DND-41 (cell line): ENCODE results near the gene MYH16.

Experiments
- EZH2 ChIP-seq: IDR thresholded peaks from 3 replicates; pipeline ENCODE4 v1.6.1; 2012; ENCODE audit warnings: borderline replicate concordance, low read depth, mild to moderate bottlenecking, moderate library complexity, low read length, inconsistent platforms; ENCODE audit not compliant: severe bottlenecking
- TF ChIP-seq, protein P1 (sequence below): IDR thresholded peaks from 2 replicates; pipeline ENCODE4 v1.5.1; 2012; ENCODE audit warnings: borderline replicate concordance, low read length, moderate library complexity, mild to moderate bottlenecking; ENCODE audit not compliant: poor library complexity, severe bottlenecking; ENCODE audit errors: extremely low read depth

DNA sequence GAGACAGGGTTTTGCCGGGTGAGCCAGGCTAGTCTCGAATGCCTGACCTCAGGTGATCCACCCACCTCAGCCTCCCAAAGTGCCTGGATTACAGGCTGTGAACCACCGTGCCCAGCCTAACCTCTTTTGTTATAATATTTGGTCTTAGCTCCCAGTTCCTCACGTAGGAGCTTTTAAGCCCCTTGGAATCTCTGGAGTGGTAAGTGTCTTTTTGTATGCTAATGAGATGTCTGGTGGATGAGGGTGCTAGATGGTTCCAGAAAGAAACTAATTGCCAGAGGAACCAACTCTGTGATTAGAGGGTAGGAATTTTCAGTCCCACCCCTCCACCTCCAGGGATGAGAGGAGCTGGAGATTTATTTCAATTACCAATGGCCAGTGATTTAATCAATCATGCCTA lies 47.7 kb downstream of the MYH16 start:
- TF ChIP-seq, protein P1, sequence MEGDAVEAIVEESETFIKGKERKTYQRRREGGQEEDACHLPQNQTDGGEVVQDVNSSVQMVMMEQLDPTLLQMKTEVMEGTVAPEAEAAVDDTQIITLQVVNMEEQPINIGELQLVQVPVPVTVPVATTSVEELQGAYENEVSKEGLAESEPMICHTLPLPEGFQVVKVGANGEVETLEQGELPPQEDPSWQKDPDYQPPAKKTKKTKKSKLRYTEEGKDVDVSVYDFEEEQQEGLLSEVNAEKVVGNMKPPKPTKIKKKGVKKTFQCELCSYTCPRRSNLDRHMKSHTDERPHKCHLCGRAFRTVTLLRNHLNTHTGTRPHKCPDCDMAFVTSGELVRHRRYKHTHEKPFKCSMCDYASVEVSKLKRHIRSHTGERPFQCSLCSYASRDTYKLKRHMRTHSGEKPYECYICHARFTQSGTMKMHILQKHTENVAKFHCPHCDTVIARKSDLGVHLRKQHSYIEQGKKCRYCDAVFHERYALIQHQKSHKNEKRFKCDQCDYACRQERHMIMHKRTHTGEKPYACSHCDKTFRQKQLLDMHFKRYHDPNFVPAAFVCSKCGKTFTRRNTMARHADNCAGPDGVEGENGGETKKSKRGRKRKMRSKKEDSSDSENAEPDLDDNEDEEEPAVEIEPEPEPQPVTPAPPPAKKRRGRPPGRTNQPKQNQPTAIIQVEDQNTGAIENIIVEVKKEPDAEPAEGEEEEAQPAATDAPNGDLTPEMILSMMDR: no peak
- no peak for TF ChIP-seq EZH2
